Mononuclear cell (primary cell): ENCODE results near the gene ABCA3. TPM values are rescaled to one million over a fixed set of nuclear protein-coding genes. Genes with fewer than 3 reads are reported as not detected.

ENCODE experiments used
- H3K27me3 ChIP-seq: 2 replicates; pipeline ENCODE4 v1.6.0; 2011; ENCODE audit warnings: low read length, control low read depth; ENCODE audit not compliant: insufficient read depth
- H3K4me1 ChIP-seq: 2 replicates; pipeline ENCODE4 v1.5.1; 2011; ENCODE audit warnings: mild to moderate bottlenecking, low read length, control low read depth; ENCODE audit not compliant: insufficient read depth
- H3K4me3 ChIP-seq: 2 replicates; pipeline ENCODE4 v1.5.1; 2011; ENCODE audit warnings: mild to moderate bottlenecking, low read length, moderate library complexity
- H3K9me3 ChIP-seq: 2 replicates; pipeline ENCODE4 v1.5.1; 2011; ENCODE audit warnings: low read depth, mild to moderate bottlenecking, control low read depth, low read length
- total RNA-seq: library from RNA; depleted of rRNA; stranded (reverse); fragments of >200 nt; gene quantifications from one replicate; pipeline ENCODE4 v1.2.3, GENCODE V29; 2012

Gene ABCA3
- total RNA-seq, 1 donor: 1.9 TPM

DNA sequence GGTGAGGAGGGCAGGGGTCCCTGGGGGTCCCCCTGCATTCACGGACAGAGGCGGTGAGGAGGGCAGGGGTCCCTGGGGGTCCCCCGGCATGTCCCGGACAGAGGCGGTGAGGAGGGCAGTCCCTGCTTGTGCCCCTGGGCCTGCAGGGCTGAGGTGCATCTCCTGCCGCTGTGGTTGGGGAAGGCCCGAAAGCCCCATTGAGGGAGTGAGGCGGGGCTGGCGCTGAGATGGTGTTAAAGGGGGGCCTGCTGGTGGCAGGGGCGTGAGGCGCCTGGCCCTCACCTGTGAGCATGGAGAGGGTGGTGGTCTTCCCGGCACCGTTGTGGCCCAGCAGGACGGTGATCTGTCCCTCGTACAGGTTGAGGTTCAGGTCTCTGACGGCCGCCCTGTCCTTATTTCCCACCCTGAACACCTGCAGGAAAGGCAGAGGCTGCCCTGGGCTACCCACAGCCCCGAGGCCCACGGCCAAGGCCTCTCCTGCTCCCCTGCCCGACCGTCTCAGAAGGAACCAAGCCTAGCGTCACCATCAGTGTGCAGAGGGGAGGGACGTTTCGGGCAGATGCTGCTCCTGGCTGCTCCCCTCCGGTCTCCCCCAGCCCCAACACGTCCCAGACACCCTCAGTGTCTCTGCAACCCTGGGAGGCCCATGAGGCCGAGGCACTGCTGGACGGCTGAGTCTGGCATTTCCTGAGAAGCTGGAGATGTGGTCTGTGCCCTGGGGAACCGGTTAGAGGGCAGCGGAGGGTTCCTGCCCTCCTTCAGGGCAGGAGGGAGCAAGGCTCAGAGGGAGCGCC lies 41.2 kb downstream of the ABCA3 start:
- no peaks in the 10 kb centered on the region for H3K27me3 ChIP-seq
- no peak overlapping the region for H3K4me3 ChIP-seq
- H3K4me1 ChIP-seq: no peaks in the 10 kb centered on the region
- H3K9me3 ChIP-seq: no peaks in the 10 kb centered on the region

- H3K4me1 ChIP-seq: no peaks in the 10 kb centered on the region
- H3K9me3 ChIP-seq: no peaks in the 10 kb centered on the region
- no peak overlapping the region for H3K4me3 ChIP-seq
- H3K27me3 ChIP-seq: no peaks in the 10 kb centered on the region
Observed at GRCh38 chr16:2298621-2299020, 41.9 kb downstream of the ABCA3 start.

GRCh38 chr16:2297506-2297860 lies 43.0 kb downstream of the ABCA3 start:
- Histone ChIP-seq H3K27me3 (no peaks in the 10 kb centered on the region), H3K4me1 (no peaks in the 10 kb centered on the region), H3K9me3 (no peaks in the 10 kb centered on the region), H3K4me3 (no peak overlapping the region)

- Histone ChIP-seq H3K27me3 (no peaks in the 10 kb centered on the region), H3K4me1 (no peaks in the 10 kb centered on the region), H3K4me3 (no peak overlapping the region), H3K9me3 (no peaks in the 10 kb centered on the region)
Observed at GRCh38 chr16:2296661-2297505, 43.6 kb downstream of the ABCA3 start.

- no peaks in the 10 kb centered on the region for H3K9me3 ChIP-seq
- H3K27me3 ChIP-seq: no peaks in the 10 kb centered on the region
- H3K4me1 ChIP-seq: no peaks in the 10 kb centered on the region
- no peak overlapping the region for H3K4me3 ChIP-seq
Observed at GRCh38 chr16:2295056-2295798, 45.3 kb downstream of the ABCA3 start.

DNA sequence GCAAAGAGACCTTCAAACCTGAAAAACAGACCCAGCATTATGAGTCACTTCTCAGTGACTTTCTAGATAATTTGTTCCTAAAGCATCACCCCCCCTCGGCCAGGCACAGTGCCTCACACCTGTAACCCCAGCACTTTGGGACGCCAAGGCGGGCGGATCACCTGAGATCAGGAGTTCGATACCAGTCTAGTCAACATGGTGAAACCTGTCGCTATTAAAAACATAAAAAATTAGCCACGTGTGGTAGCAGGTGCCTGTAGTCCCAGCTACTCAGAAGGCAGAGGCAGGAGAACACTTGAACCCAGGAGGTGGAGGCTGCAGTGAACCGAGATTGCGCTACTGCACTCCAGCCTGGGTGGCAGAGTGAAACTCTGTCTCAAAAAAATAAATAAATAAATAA lies 48.3 kb downstream of the ABCA3 start:
- H3K4me1 ChIP-seq: no peaks in the 10 kb centered on the region
- no peaks in the 10 kb centered on the region for H3K9me3 ChIP-seq
- no peak overlapping the region for H3K4me3 ChIP-seq
- no peaks in the 10 kb centered on the region for H3K27me3 ChIP-seq

DNA sequence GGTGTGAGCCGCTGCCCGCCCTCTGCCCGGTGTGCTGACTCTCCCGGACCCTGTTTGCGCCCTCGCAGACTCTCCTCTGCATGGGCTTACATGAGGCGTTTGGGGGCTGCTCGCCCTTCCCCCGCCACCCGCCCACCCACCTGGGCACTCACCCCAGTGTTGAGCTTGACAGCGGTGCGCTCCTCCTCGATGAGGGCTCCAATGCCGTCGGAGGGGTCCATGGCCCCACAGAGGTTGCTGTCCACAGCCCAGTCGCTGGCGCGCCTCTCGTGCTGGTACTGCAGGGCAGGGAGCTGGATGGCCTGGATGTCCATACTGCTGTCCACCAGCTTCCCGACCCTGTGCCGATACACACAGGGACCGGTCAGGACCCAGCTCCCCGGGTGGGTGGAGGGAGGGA lies 51.2 kb downstream of the ABCA3 start:
- no peaks in the 10 kb centered on the region for H3K27me3 ChIP-seq
- H3K4me1 ChIP-seq: no peaks in the 10 kb centered on the region
- H3K9me3 ChIP-seq: no peaks in the 10 kb centered on the region
- H3K4me3 ChIP-seq: no peak overlapping the region

- Histone ChIP-seq H3K9me3 (no peaks in the 10 kb centered on the region), H3K27me3 (no peaks in the 10 kb centered on the region), H3K4me3 (no peak overlapping the region), H3K4me1 (no peaks in the 10 kb centered on the region)
Observed at GRCh38 chr16:2288726-2289125, 51.8 kb downstream of the ABCA3 start.

- H3K9me3 ChIP-seq: no peaks in the 10 kb centered on the region
- no peaks in the 10 kb centered on the region for H3K27me3 ChIP-seq
Observed at GRCh38 chr16:2287916-2288547, 52.5 kb downstream of the ABCA3 start.

GRCh38 chr16:2286550-2286949 lies 54.0 kb downstream of the ABCA3 start:
- no peaks in the 10 kb centered on the region for H3K27me3 ChIP-seq
- H3K9me3 ChIP-seq: no peaks in the 10 kb centered on the region
- no peaks in the 10 kb centered on the region for H3K4me1 ChIP-seq
- no peak overlapping the region for H3K4me3 ChIP-seq

More at GRCh38 chr16:2287916-2288547, 52.5 kb downstream of the ABCA3 start:
- Histone ChIP-seq H3K4me3 (no peak overlapping the region), H3K4me1 (no peaks in the 10 kb centered on the region)

GRCh38 chr16:2285731-2286191 lies 54.8 kb downstream of the ABCA3 start:
- Histone ChIP-seq H3K4me3 (no peak overlapping the region), H3K9me3 (no peaks in the 10 kb centered on the region), H3K4me1 (no peaks in the 10 kb centered on the region), H3K27me3 (no peaks in the 10 kb centered on the region)

GRCh38 chr16:2284797-2285576 lies 55.5 kb downstream of the ABCA3 start:
- no peaks in the 10 kb centered on the region for H3K9me3 ChIP-seq
- no peaks in the 10 kb centered on the region for H3K4me1 ChIP-seq
- H3K4me3 ChIP-seq: no peak overlapping the region
- H3K27me3 ChIP-seq: no peaks in the 10 kb centered on the region

DNA sequence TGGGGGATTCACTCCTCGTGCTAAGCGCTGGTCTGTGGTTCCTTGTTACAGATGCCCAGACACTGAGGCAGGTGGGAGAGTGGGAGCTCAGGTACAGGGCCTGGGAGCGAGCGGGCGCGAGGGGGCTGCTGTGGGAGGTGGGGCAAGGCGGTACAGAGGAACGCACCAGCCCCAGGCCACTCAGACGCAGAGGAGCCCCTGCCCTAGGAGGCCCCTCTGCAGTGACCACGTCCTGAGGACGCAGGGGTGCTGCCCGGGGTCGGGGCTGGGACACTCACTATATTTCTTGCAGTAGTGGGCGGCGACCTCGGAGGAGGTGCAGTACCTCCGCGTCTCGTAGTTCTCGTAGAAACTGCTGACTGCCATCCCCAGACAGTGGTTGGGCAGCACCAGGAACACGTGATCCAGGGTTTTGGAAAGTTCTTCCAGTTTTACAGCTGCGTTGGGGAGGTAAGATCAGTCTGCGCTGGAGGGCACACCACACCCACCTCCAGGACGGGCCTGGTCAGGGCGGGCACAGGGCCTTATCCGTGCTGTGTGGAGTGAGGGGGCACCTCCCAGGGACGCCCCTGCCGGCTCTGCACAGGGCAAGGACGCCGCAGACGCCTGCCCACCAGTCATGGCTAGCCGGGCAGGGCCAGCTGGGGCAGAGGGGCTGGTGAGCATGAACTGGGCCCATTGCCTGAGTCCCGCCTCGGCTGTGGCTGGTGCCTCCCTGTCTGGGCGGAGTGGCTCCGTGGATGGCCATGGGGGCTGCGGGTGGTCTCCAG lies 56.3 kb downstream of the ABCA3 start:
- no peaks in the 10 kb centered on the region for H3K27me3 ChIP-seq
- H3K4me3 ChIP-seq: no peak overlapping the region
- no peaks in the 10 kb centered on the region for H3K9me3 ChIP-seq
- no peaks in the 10 kb centered on the region for H3K4me1 ChIP-seq
